Nucleus accumbens (tissue), 56 donors: Measurements from ENCODE around the gene MMP24OS.

Source experiments
- DNase-seq, 56 donors: peaks; one replicate each; lab custom pipeline; 2025; lab: John Stamatoyannopoulos, UW

MMP24OS gene

GRCh38 chr20:35307666-35308653 lies 30.0 kb upstream of the MMP24OS start:
- DNase-seq: peak in 52 of 56 donors; percentile 3 to 83 (median 54)

DNA sequence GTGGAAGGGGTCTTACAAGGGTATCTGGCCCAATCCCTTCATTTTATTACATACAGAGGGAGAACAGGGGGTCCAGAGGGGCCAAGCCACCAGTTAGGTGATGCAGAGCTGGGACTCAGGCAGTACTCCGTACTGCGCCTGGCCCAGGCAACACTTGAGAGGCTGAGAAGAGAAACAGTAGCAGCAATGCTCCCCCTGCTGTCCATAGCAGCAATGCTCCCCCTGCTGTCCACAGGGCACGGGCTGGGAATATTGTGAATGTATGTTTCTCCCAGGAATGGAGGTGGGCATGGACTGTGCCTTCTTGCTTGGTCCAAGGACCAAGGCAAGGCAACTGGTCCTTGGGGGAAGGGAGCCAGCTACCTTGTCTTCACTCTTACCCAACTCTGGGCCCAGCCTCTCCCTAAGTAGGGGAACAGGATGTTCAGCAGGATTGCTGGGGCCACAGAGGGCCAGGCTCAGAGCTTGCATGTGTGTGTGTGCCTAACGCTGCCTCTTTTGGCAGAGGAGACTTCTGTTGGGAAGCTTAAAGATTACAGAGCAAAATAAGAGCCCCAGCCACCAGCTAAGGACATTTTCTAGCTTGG lies 29.1 kb upstream of the MMP24OS start:
- DNase-seq: peak in 32 of 56 donors; percentile 4 to 60 (median 16)

GRCh38 chr20:35305682-35306556 lies 28.0 kb upstream of the MMP24OS start:
- DNase-seq: peak in 11 of 56 donors; percentile 2 to 72 (median 10)

- no peak for DNase-seq
Observed at GRCh38 chr20:35304956-35305355, 27.0 kb upstream of the MMP24OS start.

DNA sequence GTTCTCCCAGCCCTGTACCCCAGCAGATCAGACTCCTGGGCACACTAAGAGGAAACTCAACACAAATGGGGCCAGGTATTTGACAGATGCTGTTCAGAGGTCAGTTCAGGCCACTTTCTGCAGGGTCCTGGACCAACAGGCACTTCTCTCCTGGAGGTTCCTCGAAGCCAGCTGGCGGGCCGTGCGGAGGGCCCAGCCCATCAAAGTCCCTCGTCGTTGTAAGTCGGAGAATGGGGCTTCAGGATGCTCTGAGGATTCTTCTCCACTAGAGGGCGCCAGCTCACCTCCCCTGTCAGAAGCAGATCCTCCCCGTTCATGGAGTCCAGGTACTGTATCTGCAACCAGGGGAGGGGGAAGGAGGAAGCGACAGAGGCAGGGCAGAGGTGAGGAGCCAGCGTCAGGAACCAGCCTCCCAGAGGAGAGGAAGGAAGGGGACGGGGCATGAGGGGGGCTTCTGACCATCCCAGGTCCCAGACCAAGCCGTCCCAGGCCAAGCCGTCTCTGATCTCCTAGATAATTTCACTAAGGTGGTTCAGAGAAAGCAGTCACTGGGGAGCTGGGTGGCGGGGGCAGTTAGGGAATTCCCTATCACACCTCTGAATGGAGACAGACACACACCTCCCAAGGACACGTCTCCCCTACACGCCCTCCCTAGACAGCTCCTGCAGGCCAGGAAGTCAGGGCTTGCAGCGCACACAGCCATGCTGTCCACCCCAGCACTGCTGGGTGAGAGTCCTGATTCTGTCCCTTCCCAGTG lies 26.0 kb upstream of the MMP24OS start:
- peak in 49 of 56 donors; percentile 9 to 90 (median 49) for DNase-seq

- DNase-seq: no peak
Observed at GRCh38 chr20:35303382-35303734, 25.4 kb upstream of the MMP24OS start.

DNA sequence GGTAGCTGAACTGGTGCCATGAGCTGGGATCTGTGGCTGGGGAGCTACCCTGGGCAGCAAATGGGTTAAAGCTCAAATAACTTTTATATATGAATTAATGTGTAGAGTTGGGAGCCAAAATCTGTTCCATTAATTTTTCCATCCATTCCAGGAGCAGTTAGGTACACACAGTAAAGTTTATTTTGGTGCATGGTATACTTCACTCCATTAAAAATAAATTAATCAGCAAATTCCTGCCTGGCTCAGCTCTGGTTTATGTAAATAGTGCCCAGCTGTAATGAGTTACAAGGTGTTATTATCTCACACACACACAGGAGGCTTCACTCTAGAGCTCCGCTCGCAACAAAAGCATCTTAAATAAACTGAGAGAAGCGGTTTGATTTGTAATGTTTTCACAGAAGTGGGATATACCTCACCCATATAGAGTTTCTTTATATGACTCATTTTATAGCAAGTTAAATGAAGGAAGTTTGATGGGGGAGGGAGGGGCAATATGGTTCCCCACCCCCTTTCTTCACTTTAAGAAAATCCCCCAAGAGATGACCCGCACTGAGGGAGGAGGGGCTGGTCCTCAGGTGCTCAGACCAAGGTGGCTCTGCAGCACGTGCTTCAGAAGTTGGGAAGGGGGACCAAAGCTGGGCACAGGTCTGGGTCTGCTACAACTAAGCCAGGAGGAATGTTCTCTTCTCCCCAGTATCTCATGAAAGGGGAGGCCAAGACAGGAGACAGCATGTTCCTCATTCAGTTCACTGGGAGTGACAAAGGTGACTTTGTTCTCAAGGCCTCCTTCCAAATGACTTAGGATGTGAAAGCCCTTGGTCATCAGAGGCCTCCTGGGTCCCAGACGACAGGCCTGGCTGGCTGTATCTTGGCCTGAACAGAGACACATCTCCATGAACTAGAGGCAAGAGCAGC lies 24.8 kb upstream of the MMP24OS start:
- no peak for DNase-seq

- DNase-seq: no peak
Observed at GRCh38 chr20:35301426-35301825, 23.5 kb upstream of the MMP24OS start.

- no peak for DNase-seq
Observed at GRCh38 chr20:35300469-35301262, 22.7 kb upstream of the MMP24OS start.

DNA sequence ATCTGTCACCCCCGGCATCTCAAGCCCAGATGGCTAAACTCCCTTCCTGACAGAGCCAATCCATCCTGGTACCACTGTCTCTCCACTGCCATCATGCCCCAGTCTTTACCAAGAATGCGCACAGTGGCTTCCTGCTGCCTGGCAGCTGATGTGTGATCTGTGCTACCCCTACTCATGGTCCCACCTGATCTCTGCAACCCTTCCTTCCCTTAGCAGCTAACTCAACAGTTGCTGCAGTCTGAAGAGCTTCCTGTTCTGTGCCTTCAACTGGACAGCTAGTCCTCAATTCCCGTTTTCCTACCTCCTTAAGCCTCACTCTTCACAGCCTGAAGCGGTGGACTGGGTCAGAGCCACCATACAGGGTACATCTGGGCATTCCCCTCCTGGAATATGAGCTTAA lies 21.9 kb upstream of the MMP24OS start:
- no peak for DNase-seq

DNA sequence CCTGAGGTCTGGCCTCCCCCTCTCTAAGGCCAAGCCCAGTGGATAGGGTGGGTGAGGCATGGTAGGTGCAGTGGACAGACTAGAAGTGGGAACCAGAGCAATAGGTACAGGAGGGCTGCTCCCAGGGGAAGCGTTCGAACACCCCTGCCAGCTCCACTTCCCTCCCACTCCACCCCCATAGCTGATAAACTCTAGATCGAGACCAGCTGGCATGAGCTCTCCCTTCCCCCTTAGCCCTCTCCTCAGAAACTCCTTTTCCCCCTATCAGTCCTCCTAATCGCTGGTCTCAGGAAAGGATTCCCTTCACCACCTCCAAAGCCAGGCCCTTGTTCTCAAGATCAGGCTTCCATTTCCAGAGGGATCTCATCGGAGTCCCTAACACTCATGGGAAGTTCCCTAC lies 20.3 kb upstream of the MMP24OS start:
- DNase-seq: no peak

GRCh38 chr20:35297740-35298139 lies 19.8 kb upstream of the MMP24OS start:
- DNase-seq: no peak

DNA sequence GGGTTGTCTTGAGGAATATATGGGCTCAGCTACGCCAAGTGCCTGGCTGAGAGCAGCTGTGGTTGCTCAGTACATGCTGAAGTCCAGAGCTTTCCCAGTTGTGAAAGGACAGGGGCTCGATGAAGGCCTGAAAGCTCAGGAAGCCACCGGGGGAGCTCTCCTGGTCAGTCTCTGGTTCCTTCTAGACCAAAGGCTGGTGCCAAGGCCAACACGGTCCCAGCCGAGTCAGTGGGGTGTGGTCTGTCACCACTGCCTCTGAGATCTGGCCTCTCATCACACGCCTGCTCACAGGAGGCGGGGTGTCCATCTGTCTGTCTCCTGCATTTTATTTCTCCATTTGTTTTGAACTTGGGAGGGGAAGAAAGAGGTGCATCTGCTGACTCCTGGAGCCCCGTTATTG lies 19.2 kb upstream of the MMP24OS start:
- DNase-seq: no peak

- DNase-seq: no peak
Observed at GRCh38 chr20:35296101-35296554, 18.2 kb upstream of the MMP24OS start.

DNA sequence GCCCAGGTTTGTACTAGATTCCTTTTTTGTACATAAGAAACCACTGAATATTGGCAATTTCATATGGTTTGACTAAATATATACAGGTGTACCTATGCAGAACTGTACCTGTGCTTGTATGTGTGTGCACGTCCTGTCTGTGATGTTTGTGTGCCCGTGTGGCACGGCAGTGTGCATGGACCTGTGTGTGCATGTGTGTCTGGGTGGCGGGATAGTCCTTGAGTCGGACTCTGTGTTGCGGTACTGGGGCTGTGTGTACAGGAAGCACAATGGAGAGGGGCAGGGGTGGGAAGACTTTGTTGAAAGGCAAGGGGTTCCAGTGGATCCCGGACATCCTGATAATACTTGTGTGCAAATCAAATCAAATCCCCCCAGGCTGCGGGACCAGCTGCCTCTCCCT lies 17.8 kb upstream of the MMP24OS start:
- DNase-seq: no peak

DNA sequence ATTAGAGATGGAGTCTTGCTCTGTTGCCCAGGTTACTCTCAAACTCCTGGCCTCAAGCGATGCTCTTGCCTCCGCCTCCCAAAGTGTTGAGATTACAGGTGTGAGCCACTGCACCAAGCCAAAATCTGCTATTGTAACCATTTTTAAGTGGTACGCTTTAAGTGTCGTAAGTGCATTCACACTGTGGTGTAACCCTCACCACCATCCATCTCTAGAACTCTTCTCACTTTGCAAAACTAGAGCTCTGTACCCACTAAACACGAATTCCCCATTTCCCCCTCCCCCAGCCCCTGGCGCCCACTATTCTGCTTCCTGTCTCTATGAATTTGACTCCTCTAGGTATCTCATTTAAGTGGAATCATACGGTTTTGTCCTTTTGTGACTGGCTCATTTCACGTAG lies 17.1 kb upstream of the MMP24OS start:
- DNase-seq: no peak

- DNase-seq: no peak
Observed at GRCh38 chr20:35294293-35294685, 16.4 kb upstream of the MMP24OS start.
